DOHH2 (cell line): Measurements from ENCODE around the gene PKDCC.

Source experiments
- H3F3A ChIP-seq: fragments of 200-600 bp; sonication (generic), shearing (Covaris generic); 2 replicates; pipeline ENCODE4 v1.6.0; 2016; ENCODE audit warnings: antibody characterized with exemption, mild to moderate bottlenecking; ENCODE audit not compliant: control insufficient read depth, insufficient read depth
- H3K27ac ChIP-seq: fragments of 200-600 bp; sonication (generic); 2 replicates; pipeline ENCODE4 v1.5.1; 2014; ENCODE audit warnings: low read depth, mild to moderate bottlenecking, low read length, moderate library complexity
- H3K27me3 ChIP-seq: fragments of 200-600 bp; sonication (generic); 2 replicates; pipeline ENCODE4 v1.6.1; 2014; ENCODE audit warnings: mild to moderate bottlenecking, low read length, mixed read lengths; ENCODE audit not compliant: control insufficient read depth
- H3K36me3 ChIP-seq: fragments of 200-600 bp; sonication (generic); 2 replicates; pipeline ENCODE4 v1.6.1; 2014; ENCODE audit warnings: mild to moderate bottlenecking, low read length, moderate library complexity, mixed read lengths; ENCODE audit not compliant: control insufficient read depth
- H3K4me1 ChIP-seq: fragments of 200-600 bp; sonication (generic); 2 replicates; pipeline ENCODE4 v1.6.1; 2014; ENCODE audit warnings: mild to moderate bottlenecking, low read length, mixed read lengths; ENCODE audit not compliant: control insufficient read depth
- H3K4me2 ChIP-seq: fragments of 200-600 bp; sonication (generic); 2 replicates; pipeline ENCODE4 v1.6.0; 2014; ENCODE audit warnings: mild to moderate bottlenecking, low read length, moderate library complexity
- H3K4me3 ChIP-seq: fragments of 200-600 bp; sonication (generic); 2 replicates; pipeline ENCODE4 v1.5.1; 2014; ENCODE audit warnings: mild to moderate bottlenecking, low read length, mixed read lengths
- H3K79me2 ChIP-seq: fragments of 200-600 bp; sonication (generic); 2 replicates; pipeline ENCODE4 v1.6.1; 2014; ENCODE audit warnings: mild to moderate bottlenecking, low read length, mixed read lengths; ENCODE audit not compliant: control insufficient read depth
- H3K9me2 ChIP-seq: fragments of 200-600 bp; sonication (generic); replicated peaks from 2 replicates; pipeline ENCODE4 v1.6.1; 2014; ENCODE audit warnings: mild to moderate bottlenecking, low read length, mixed read lengths; ENCODE audit not compliant: control insufficient read depth
- H3K9me3 ChIP-seq: fragments of 200-600 bp; sonication (generic); 2 replicates; pipeline ENCODE4 v1.6.1; 2014; ENCODE audit warnings: antibody characterized with exemption, low read length, mixed read lengths; ENCODE audit not compliant: control insufficient read depth, insufficient read depth
- H4K20me1 ChIP-seq: fragments of 200-600 bp; sonication (generic); 2 replicates; pipeline ENCODE4 v1.6.0; 2014; ENCODE audit warnings: low read depth, mild to moderate bottlenecking, antibody characterized with exemption, low read length, moderate library complexity; ENCODE audit not compliant: control insufficient read depth, insufficient read depth
- CTCF ChIP-seq: fragments of 200-600 bp; sonication (generic); IDR thresholded peaks from one replicate; pipeline ENCODE4 v1.5.1; 2014; ENCODE audit warnings: antibody characterized with exemption, mild to moderate bottlenecking, low read depth, low read length; ENCODE audit not compliant: poor library complexity, severe bottlenecking
- EZH2phosphoT487 ChIP-seq: fragments of 200-600 bp; sonication (generic); IDR thresholded peaks from 2 replicates; pipeline ENCODE4 v1.6.1; 2017; ENCODE audit warnings: borderline replicate concordance, mild to moderate bottlenecking, antibody characterized with exemption, low read length, moderate library complexity, mixed read lengths

PKDCC gene

GRCh38 chr2:42085706-42086487, 38.1 kb downstream of the PKDCC start:
- Histone ChIP-seq H3K4me2 (no peak overlapping the region), H3K9me3 (no peaks in the 10 kb centered on the region), H3K36me3 (no peaks in the 10 kb centered on the region), H3K9me2 (no peaks in the 10 kb centered on the region), H3F3A (no peaks in the 10 kb centered on the region), H3K4me1 (no peaks in the 10 kb centered on the region), H4K20me1 (no peaks in the 10 kb centered on the region), H3K79me2 (no peaks in the 10 kb centered on the region), H3K27ac (no peak overlapping the region), H3K27me3 (peaks cover 15% of the 10 kb centered on the region), H3K4me3 (no peak overlapping the region)
- TF ChIP-seq EZH2phosphoT487 (no peak), CTCF (no peak)

- no peaks in the 10 kb centered on the region for H3K79me2 ChIP-seq
- H3K4me1 ChIP-seq: no peaks in the 10 kb centered on the region
- H3K9me2 ChIP-seq: no peaks in the 10 kb centered on the region
- H3K36me3 ChIP-seq: no peaks in the 10 kb centered on the region
- no peak overlapping the region for H3K27ac ChIP-seq
- H3F3A ChIP-seq: no peaks in the 10 kb centered on the region
- H3K9me3 ChIP-seq: no peaks in the 10 kb centered on the region
- TF ChIP-seq EZH2phosphoT487: no peak
- TF ChIP-seq CTCF: peak; percentile 73
- H3K4me3 ChIP-seq: no peak overlapping the region
- H4K20me1 ChIP-seq: no peaks in the 10 kb centered on the region
- peaks cover 20% of the 10 kb centered on the region for H3K27me3 ChIP-seq
- H3K4me2 ChIP-seq: no peak overlapping the region
Observed at GRCh38 chr2:42086500-42086953, 38.7 kb downstream of the PKDCC start.

- no peak overlapping the region for H3K4me3 ChIP-seq
- no peaks in the 10 kb centered on the region for H3K36me3 ChIP-seq
- no peaks in the 10 kb centered on the region for H3K4me1 ChIP-seq
- peaks cover 24% of the 10 kb centered on the region for H3K27me3 ChIP-seq
- H3F3A ChIP-seq: no peaks in the 10 kb centered on the region
- no peaks in the 10 kb centered on the region for H4K20me1 ChIP-seq
- H3K4me2 ChIP-seq: no peak overlapping the region
- no peak overlapping the region for H3K27ac ChIP-seq
- no peaks in the 10 kb centered on the region for H3K79me2 ChIP-seq
- TF ChIP-seq CTCF (no peak), EZH2phosphoT487 (no peak)
- no peaks in the 10 kb centered on the region for H3K9me2 ChIP-seq
- no peaks in the 10 kb centered on the region for H3K9me3 ChIP-seq
Observed at GRCh38 chr2:42087137-42087856, 39.5 kb downstream of the PKDCC start.
